ENCODE measurements around the gene VPS18. TPM values are rescaled to one million over a fixed set of nuclear protein-coding genes. Genes with fewer than 3 reads are reported as not detected.

VPS18 gene
- total and polyA plus RNA-seq, 2 donors (not counting 1 experiment from before 2014, with no cell fraction given) = 13.6 to 29.6 TPM

DNA sequence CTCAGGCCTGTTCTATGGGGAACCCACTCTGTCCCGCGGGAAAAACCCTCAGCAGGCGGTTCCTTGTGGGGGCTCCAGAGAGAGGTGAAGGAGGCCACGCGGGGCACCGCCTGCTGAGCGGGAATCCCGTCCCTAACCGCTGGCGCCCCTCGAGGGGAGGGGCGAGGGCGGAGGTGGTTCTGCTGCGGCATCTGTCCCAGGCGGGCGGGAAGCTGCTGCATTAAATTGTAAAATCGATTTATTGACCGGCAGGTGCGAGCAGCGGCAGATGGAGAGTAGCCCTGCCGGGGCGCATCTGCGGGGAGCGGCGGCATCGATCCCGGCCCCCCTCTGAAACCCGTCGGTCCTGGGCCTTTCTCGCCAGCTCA lies 31.2 kb downstream of the VPS18 start:
- Histone ChIP-seq H3K9ac (ENCODE audit: low read length) (peak overlapping the region; percentile 52), H3K36me3 (replicated peaks in 1 of 2; ENCODE audit: control extremely low read depth in 1 of 2, control insufficient read depth in 1 of 2, extremely low read depth in 1 of 2, insufficient read depth in 2 of 2, low read length in 1 of 2) (no peaks in the 10 kb centered on the region), H3K27ac (ENCODE audit: low read length in 2 of 2) (no peak overlapping the region), H3K9me3 (ENCODE audit: control extremely low read depth in 1 of 3, control insufficient read depth in 2 of 3, insufficient read depth in 1 of 3, low read length in 2 of 3) (peaks cover 0 to 20% (median 0%) of the 10 kb centered on the region in 3 donors), H3K4me2 (replicated peaks; ENCODE audit: low read depth, low read length, poor library complexity, severe bottlenecking) (peak overlapping the region; percentile 100), H2AFZ (ENCODE audit: insufficient read depth, low read depth, low read length, poor library complexity, severe bottlenecking) (peak overlapping the region; percentile 71), H3K79me2 (ENCODE audit: control insufficient read depth, insufficient read depth, low read length) (no peaks in the 10 kb centered on the region), H4K20me1 (ENCODE audit: control insufficient read depth, insufficient read depth, low read length, poor library complexity, severe bottlenecking) (peaks cover 20% of the 10 kb centered on the region), H3K27me3 (replicated peaks in 1 of 4; ENCODE audit: control extremely low read depth in 1 of 4, control insufficient read depth in 3 of 4, insufficient read depth in 4 of 4, low read length in 3 of 4) (peaks cover 0 to 60% (median 37%) of the 10 kb centered on the region in 4 experiments), H3K4me3 (ENCODE audit: control extremely low read depth in 1 of 5, extremely low read depth in 1 of 5, insufficient read depth in 1 of 5, low read depth in 2 of 5, low read length in 4 of 5) (peak overlapping the region in 2 of 5 experiments; percentile 25 to 60), H3K4me1 (ENCODE audit: control insufficient read depth in 2 of 2, insufficient read depth in 2 of 2, low read length in 2 of 2) (peaks cover 49 to 52% of the 10 kb centered on the region in 2 donors)
- H3K4me3 Mint-ChIP-seq = peak overlapping the region; percentile 63
- H3K4me1 Mint-ChIP-seq = peaks cover 40% of the 10 kb centered on the region
- ATAC-seq (ENCODE audit: low read depth) (no peak), DNase-seq (no peak)
- WGBS (ENCODE audit: insufficient coverage) = 7% methylated on average over 30 of the region's 30 CpGs
- TF ChIP-seq, protein P1, sequence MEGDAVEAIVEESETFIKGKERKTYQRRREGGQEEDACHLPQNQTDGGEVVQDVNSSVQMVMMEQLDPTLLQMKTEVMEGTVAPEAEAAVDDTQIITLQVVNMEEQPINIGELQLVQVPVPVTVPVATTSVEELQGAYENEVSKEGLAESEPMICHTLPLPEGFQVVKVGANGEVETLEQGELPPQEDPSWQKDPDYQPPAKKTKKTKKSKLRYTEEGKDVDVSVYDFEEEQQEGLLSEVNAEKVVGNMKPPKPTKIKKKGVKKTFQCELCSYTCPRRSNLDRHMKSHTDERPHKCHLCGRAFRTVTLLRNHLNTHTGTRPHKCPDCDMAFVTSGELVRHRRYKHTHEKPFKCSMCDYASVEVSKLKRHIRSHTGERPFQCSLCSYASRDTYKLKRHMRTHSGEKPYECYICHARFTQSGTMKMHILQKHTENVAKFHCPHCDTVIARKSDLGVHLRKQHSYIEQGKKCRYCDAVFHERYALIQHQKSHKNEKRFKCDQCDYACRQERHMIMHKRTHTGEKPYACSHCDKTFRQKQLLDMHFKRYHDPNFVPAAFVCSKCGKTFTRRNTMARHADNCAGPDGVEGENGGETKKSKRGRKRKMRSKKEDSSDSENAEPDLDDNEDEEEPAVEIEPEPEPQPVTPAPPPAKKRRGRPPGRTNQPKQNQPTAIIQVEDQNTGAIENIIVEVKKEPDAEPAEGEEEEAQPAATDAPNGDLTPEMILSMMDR (IDR thresholded peaks at IDR 0.05) = no peak
- no peak for TF ChIP-seq EZH2 (IDR thresholded peaks at IDR 0.05; ENCODE audit: borderline replicate concordance, insufficient read depth, low read depth, low read length, poor library complexity, severe bottlenecking)
- CTCF ChIA-PET = interaction anchor here (10.7 kb wide), 1 partner anchor 20 kb away, joined by 84 read pairs; no protein-coding TSS in a partner anchor
- peaks cover 40% of the 10 kb centered on the region for H3K27me3 Mint-ChIP-seq
- no peak overlapping the region for H3K27ac Mint-ChIP-seq
- no peaks in the 10 kb centered on the region for H3K9me3 Mint-ChIP-seq (ENCODE audit: insufficient read depth)
- POLR2A ChIA-PET = no interaction called here
- intact Hi-C loops (cut with micrococcal nuclease) = no loop called here

DNA sequence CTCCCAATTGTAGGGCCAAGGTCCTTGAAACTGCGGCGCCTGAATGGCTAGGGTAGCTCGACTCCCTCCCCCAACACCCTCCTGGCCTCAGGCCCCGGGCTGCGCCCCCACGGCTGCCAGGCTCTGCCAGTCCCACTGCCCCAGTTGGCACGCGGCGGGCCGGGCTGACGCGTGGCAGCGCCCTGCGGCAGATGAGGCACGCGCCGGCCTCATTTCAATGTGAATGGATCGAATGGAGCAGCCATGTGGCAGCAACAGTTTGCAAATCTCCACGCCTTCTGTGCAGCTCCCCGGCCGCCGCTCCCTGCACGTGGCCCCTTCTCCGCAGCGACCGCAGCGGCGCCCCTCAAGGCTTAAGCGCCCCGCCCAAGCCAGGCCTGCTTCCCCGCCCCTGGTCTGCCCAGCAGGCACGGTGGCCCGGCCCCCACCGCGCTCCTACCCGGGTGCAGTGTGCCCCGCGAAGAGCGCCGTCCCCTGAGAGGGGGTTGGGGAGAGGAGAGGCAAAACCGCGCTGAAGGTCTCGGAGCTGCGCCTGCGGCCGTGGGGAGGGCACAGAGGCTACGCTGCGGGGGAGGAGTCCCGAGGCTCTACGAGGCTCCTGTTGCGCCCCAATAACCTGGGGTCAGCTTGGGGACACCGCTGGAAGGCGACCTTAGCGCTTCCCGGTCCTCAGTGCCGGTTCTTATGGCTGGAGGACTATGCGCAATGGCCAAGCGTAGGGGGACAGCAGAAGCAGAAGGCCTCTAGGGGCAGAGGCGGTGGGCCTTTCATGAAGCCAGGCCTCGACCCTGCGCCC lies 31.8 kb downstream of the VPS18 start:
- ATAC-seq (ENCODE audit: low read depth) (peak; percentile 13), DNase-seq (peak; percentile 59)
- POLR2A ChIA-PET = interaction anchor here (3.5 kb wide), 1 partner anchor 19 kb away, joined by 29 read pairs; no protein-coding TSS in a partner anchor
- Mint-ChIP-seq H3K4me1 (peaks cover 46% of the 10 kb centered on the region), H3K27ac (no peak overlapping the region), H3K4me3 (peak overlapping the region; percentile 63), H3K27me3 (peaks cover 46% of the 10 kb centered on the region), H3K9me3 (ENCODE audit: insufficient read depth) (no peaks in the 10 kb centered on the region)
- Histone ChIP-seq H3K27me3 (replicated peaks in 1 of 4; ENCODE audit: control extremely low read depth in 1 of 4, control insufficient read depth in 3 of 4, insufficient read depth in 4 of 4, low read length in 3 of 4) (peaks cover 0 to 66% (median 42%) of the 10 kb centered on the region in 4 experiments), H4K20me1 (ENCODE audit: control insufficient read depth, insufficient read depth, low read length, poor library complexity, severe bottlenecking) (peaks cover 20% of the 10 kb centered on the region), H3K9ac (ENCODE audit: low read length) (peak overlapping the region; percentile 52), H3K4me3 (ENCODE audit: control extremely low read depth in 1 of 5, extremely low read depth in 1 of 5, insufficient read depth in 1 of 5, low read depth in 2 of 5, low read length in 4 of 5) (peak overlapping the region in 4 of 5 experiments; percentile 11 to 60 (median 32)), H3K36me3 (replicated peaks in 1 of 2; ENCODE audit: control extremely low read depth in 1 of 2, control insufficient read depth in 1 of 2, extremely low read depth in 1 of 2, insufficient read depth in 2 of 2, low read length in 1 of 2) (no peaks in the 10 kb centered on the region), H3K79me2 (ENCODE audit: control insufficient read depth, insufficient read depth, low read length) (no peaks in the 10 kb centered on the region), H3K4me1 (ENCODE audit: control insufficient read depth in 2 of 2, insufficient read depth in 2 of 2, low read length in 2 of 2) (peaks cover 55 to 57% of the 10 kb centered on the region in 2 donors), H3K27ac (ENCODE audit: low read length in 2 of 2) (no peak overlapping the region), H3K4me2 (replicated peaks; ENCODE audit: low read depth, low read length, poor library complexity, severe bottlenecking) (peak overlapping the region; percentile 100), H3K9me3 (ENCODE audit: control extremely low read depth in 1 of 3, control insufficient read depth in 2 of 3, insufficient read depth in 1 of 3, low read length in 2 of 3) (peaks cover 0 to 20% (median 0%) of the 10 kb centered on the region in 3 donors), H2AFZ (ENCODE audit: insufficient read depth, low read depth, low read length, poor library complexity, severe bottlenecking) (peak overlapping the region; percentile 71)
- WGBS (ENCODE audit: insufficient coverage) = 2% methylated on average over 61 of the region's 61 CpGs
- intact Hi-C loops (cut with micrococcal nuclease) = loop anchor here (1.0 to 2.0 kb wide), 2 partner anchors 15 to 19 kb away; no protein-coding TSS in a partner anchor
- CTCF ChIA-PET = interaction anchor here (7.7 to 10.7 kb wide), 2 partner anchors 15 to 21 kb away, joined by 67 to 84 read pairs; no protein-coding TSS in a partner anchor
- TF ChIP-seq EZH2 (IDR thresholded peaks at IDR 0.05; ENCODE audit: borderline replicate concordance, insufficient read depth, low read depth, low read length, poor library complexity, severe bottlenecking) = peak; percentile 63
- TF ChIP-seq, protein P1 (IDR thresholded peaks at IDR 0.05) = no peak

Data from B cell (primary cell).